HCT116 (cell line): Measurements from ENCODE around the gene POLK.

Experiments used
- CEBPB ChIP-seq: IDR thresholded peaks from 2 replicates; pipeline ENCODE4 v1.6.1; 2012; ENCODE audit warnings: low read depth
- EZH2 ChIP-seq: fragments of 200-600 bp; sonication (generic); IDR thresholded peaks from 2 replicates; pipeline ENCODE4 v1.6.1; 2017; ENCODE audit warnings: antibody characterized with exemption, mixed run types
- EZH2phosphoT487 ChIP-seq: fragments of 200-600 bp; IDR thresholded peaks from 2 replicates; pipeline ENCODE4 v1.6.1; 2018; ENCODE audit warnings: antibody characterized with exemption, borderline replicate concordance
- JUND ChIP-seq: IDR thresholded peaks from 2 replicates; pipeline ENCODE4 v1.6.1; 2012
- POLR2A ChIP-seq: IDR thresholded peaks from 2 replicates; pipeline ENCODE4 v1.7.0; 2011; ENCODE audit warnings: borderline replicate concordance; ENCODE audit not compliant: insufficient read depth, insufficient read length; ENCODE audit errors: extremely low read depth
- POLR2AphosphoS5 ChIP-seq: IDR thresholded peaks from 2 replicates; pipeline ENCODE4 v1.6.1; 2011; ENCODE audit warnings: mild to moderate bottlenecking, low read depth, low read length, moderate library complexity
- RAD21 ChIP-seq: IDR thresholded peaks from 2 replicates; pipeline ENCODE4 v1.6.1; 2012; ENCODE audit warnings: low read depth, mild to moderate bottlenecking
- TCF7L2 ChIP-seq: IDR thresholded peaks from 2 replicates; pipeline ENCODE4 v1.7.0; 2011; ENCODE audit warnings: borderline replicate concordance, inconsistent platforms; ENCODE audit not compliant: insufficient read depth, insufficient read length; ENCODE audit errors: extremely low read depth
- ZNF274 ChIP-seq: fragments of 200-500 bp; sonication (Bioruptor generic); IDR thresholded peaks from 2 replicates; pipeline ENCODE4 v1.6.1; 2014; ENCODE audit warnings: mild to moderate bottlenecking, low read depth, low read length, inconsistent platforms
- TF ChIP-seq, protein P1 (sequence below): IDR thresholded peaks from 2 replicates; pipeline ENCODE4 v1.6.1; 2012; ENCODE audit warnings: low read depth
- TF ChIP-seq, protein P2 (sequence below), 3 experiments: fragments of 200-600 bp in 1 of 3; sonication (generic) in 1 of 3; IDR thresholded peaks in 2 of 3; conservative IDR thresholded peaks in 1 of 3; 2 replicates each; pipeline ENCODE4 v1.5.1; 2012 to 2017; ENCODE audit warnings: low read depth in 2 of 3, low read length in 2 of 3, antibody characterized with exemption in 1 of 3, borderline replicate concordance in 1 of 3, control low read depth in 1 of 3, mild to moderate bottlenecking in 1 of 3, mixed read lengths in 1 of 3, mixed run types in 1 of 3, moderate library complexity in 1 of 3; ENCODE audit not compliant: insufficient read depth in 1 of 3
- TF ChIP-seq, protein P3 (sequence below): IDR thresholded peaks from 2 replicates; pipeline ENCODE4 v1.6.1; 2012
- TF ChIP-seq, protein P4 (sequence below): IDR thresholded peaks from 2 replicates; pipeline ENCODE4 v1.6.1; 2012
- TF ChIP-seq, protein P5 (sequence below): IDR thresholded peaks from 2 replicates; pipeline ENCODE4 v1.6.1; 2011; ENCODE audit warnings: mild to moderate bottlenecking, low read length, moderate library complexity; ENCODE audit not compliant: insufficient replicate concordance; ENCODE audit errors: extremely low read depth

DNA sequence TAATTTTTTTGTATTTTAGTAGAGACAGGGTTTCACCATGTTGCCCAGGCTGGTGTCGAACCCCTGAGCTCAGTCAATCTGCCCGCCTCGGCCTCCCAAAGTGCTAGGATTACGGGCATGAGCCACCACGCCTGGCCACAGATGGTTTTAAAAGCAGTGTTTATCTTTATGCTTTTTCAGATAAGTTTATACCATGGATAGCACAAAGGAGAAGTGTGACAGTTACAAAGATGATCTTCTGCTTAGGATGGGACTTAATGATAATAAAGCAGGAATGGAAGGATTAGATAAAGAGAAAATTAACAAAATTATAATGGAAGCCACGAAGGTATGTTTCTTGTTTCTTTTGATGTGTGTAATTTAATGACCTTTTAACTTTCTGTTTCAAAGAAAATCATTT lies 35.1 kb downstream of the POLK start:
- TF ChIP-seq, protein P1, sequence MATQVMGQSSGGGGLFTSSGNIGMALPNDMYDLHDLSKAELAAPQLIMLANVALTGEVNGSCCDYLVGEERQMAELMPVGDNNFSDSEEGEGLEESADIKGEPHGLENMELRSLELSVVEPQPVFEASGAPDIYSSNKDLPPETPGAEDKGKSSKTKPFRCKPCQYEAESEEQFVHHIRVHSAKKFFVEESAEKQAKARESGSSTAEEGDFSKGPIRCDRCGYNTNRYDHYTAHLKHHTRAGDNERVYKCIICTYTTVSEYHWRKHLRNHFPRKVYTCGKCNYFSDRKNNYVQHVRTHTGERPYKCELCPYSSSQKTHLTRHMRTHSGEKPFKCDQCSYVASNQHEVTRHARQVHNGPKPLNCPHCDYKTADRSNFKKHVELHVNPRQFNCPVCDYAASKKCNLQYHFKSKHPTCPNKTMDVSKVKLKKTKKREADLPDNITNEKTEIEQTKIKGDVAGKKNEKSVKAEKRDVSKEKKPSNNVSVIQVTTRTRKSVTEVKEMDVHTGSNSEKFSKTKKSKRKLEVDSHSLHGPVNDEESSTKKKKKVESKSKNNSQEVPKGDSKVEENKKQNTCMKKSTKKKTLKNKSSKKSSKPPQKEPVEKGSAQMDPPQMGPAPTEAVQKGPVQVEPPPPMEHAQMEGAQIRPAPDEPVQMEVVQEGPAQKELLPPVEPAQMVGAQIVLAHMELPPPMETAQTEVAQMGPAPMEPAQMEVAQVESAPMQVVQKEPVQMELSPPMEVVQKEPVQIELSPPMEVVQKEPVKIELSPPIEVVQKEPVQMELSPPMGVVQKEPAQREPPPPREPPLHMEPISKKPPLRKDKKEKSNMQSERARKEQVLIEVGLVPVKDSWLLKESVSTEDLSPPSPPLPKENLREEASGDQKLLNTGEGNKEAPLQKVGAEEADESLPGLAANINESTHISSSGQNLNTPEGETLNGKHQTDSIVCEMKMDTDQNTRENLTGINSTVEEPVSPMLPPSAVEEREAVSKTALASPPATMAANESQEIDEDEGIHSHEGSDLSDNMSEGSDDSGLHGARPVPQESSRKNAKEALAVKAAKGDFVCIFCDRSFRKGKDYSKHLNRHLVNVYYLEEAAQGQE = no peak
- TF ChIP-seq POLR2A = no peak
- TF ChIP-seq, protein P2, sequence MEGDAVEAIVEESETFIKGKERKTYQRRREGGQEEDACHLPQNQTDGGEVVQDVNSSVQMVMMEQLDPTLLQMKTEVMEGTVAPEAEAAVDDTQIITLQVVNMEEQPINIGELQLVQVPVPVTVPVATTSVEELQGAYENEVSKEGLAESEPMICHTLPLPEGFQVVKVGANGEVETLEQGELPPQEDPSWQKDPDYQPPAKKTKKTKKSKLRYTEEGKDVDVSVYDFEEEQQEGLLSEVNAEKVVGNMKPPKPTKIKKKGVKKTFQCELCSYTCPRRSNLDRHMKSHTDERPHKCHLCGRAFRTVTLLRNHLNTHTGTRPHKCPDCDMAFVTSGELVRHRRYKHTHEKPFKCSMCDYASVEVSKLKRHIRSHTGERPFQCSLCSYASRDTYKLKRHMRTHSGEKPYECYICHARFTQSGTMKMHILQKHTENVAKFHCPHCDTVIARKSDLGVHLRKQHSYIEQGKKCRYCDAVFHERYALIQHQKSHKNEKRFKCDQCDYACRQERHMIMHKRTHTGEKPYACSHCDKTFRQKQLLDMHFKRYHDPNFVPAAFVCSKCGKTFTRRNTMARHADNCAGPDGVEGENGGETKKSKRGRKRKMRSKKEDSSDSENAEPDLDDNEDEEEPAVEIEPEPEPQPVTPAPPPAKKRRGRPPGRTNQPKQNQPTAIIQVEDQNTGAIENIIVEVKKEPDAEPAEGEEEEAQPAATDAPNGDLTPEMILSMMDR (IDR thresholded peaks at IDR 0.05 in 2 of 3, conservative IDR thresholded peaks at IDR 0.05 in 1 of 3; ENCODE audit: borderline replicate concordance in 1 of 3, insufficient read depth in 1 of 3, low read depth in 2 of 3, low read length in 2 of 3) = no peak
- no peak for TF ChIP-seq CEBPB
- no peak for TF ChIP-seq TCF7L2
- TF ChIP-seq, protein P3, sequence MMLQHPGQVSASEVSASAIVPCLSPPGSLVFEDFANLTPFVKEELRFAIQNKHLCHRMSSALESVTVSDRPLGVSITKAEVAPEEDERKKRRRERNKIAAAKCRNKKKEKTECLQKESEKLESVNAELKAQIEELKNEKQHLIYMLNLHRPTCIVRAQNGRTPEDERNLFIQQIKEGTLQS = no peak
- TF ChIP-seq JUND = no peak
- TF ChIP-seq EZH2 = no peak
- TF ChIP-seq ZNF274 = no peak
- TF ChIP-seq POLR2AphosphoS5 = no peak
- TF ChIP-seq, protein P4, sequence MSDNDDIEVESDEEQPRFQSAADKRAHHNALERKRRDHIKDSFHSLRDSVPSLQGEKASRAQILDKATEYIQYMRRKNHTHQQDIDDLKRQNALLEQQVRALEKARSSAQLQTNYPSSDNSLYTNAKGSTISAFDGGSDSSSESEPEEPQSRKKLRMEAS = no peak
- TF ChIP-seq, protein P5, sequence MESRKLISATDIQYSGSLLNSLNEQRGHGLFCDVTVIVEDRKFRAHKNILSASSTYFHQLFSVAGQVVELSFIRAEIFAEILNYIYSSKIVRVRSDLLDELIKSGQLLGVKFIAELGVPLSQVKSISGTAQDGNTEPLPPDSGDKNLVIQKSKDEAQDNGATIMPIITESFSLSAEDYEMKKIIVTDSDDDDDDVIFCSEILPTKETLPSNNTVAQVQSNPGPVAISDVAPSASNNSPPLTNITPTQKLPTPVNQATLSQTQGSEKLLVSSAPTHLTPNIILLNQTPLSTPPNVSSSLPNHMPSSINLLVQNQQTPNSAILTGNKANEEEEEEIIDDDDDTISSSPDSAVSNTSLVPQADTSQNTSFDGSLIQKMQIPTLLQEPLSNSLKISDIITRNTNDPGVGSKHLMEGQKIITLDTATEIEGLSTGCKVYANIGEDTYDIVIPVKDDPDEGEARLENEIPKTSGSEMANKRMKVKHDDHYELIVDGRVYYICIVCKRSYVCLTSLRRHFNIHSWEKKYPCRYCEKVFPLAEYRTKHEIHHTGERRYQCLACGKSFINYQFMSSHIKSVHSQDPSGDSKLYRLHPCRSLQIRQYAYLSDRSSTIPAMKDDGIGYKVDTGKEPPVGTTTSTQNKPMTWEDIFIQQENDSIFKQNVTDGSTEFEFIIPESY = no peak
- TF ChIP-seq RAD21 = no peak
- TF ChIP-seq EZH2phosphoT487 = no peak
